SK-N-SH (cell line): ENCODE results near the gene RNMT. TPM values are rescaled to one million over a fixed set of nuclear protein-coding genes. Genes with fewer than 3 reads are reported as not detected.

Experiments used
- CTCF ChIA-PET: fragments of 300-600, 350-600 bp; formaldehyde crosslinking; extraction: SDS; loops from one replicate; lab custom pipeline; 2021; lab: Yijun Ruan, JAX
- POLR2A ChIA-PET: fragments of 350-600 bp; sonication (Branson Sonifier 250); formaldehyde crosslinking; extraction: SDS; loops from one replicate; lab custom pipeline; 2020; ENCODE audit warnings: antibody characterized with exemption, inconsistent platforms; lab: Yijun Ruan, JAX
- DNase-seq: peaks from one replicate; pipeline ENCODE4 v3.0.0; 2012
- H2AFZ ChIP-seq: fragments of 200-600 bp; sonication (generic); 2 replicates; pipeline ENCODE4 v1.8.1; 2016; ENCODE audit warnings: antibody characterized with exemption, mild to moderate bottlenecking, low read depth
- H3F3A ChIP-seq: fragments of 200-600 bp; sonication (generic); replicated peaks from 2 replicates; pipeline ENCODE3; 2016; ENCODE audit warnings: antibody characterized with exemption, mild to moderate bottlenecking; ENCODE audit not compliant: insufficient read depth
- H3K27ac ChIP-seq, 2 experiments: fragments of 200-500 bp in 1 of 2; fragments of 200-600 bp in 1 of 2; sonication (Bioruptor generic) in 1 of 2; sonication (generic), shearing (Covaris generic) in 1 of 2; 2 replicates each; pipeline versions ENCODE4 v1.5.1 to v1.6.1; 2014 to 2016; ENCODE audit warnings: low read depth in 2 of 2, inconsistent platforms in 1 of 2, low read length in 1 of 2, mild to moderate bottlenecking in 1 of 2, mixed read lengths in 1 of 2
- H3K27me3 ChIP-seq: fragments of 200-600 bp; sonication (generic), shearing (Covaris generic); 2 replicates; pipeline ENCODE4 v1.6.1; 2016; ENCODE audit warnings: mixed run types; ENCODE audit not compliant: insufficient read depth
- H3K36me3 ChIP-seq, 2 experiments: fragments of 200-500 bp in 1 of 2; fragments of 200-600 bp in 1 of 2; sonication (Bioruptor generic) in 1 of 2; sonication (generic) in 1 of 2; replicated peaks in 1 of 2; 2 replicates each; pipeline versions ENCODE3 to v1.5.1; 2014 to 2016; ENCODE audit warnings: low read length in 1 of 2, mild to moderate bottlenecking in 1 of 2; ENCODE audit not compliant: insufficient read depth in 2 of 2, control insufficient read depth in 1 of 2
- H3K4me1 ChIP-seq, 2 experiments: fragments of 200-500 bp in 1 of 2; fragments of 200-600 bp in 1 of 2; sonication (Bioruptor generic) in 1 of 2; sonication (generic), shearing (Covaris generic) in 1 of 2; 2 replicates each; pipeline versions ENCODE4 v1.5.1 to v1.6.1; 2014 to 2016; ENCODE audit warnings: low read depth in 1 of 2, low read length in 1 of 2, mixed run types in 1 of 2; ENCODE audit not compliant: insufficient read depth in 2 of 2, control insufficient read depth in 1 of 2
- H3K4me2 ChIP-seq: fragments of 200-600 bp; sonication (generic), shearing (Covaris generic); 2 replicates; pipeline ENCODE4 v1.6.1; 2017; ENCODE audit warnings: mixed run types
- H3K4me3 ChIP-seq, 2 experiments: fragments of 200-500 bp in 1 of 2; fragments of 200-600 bp in 1 of 2; sonication (Bioruptor generic) in 1 of 2; sonication (generic), shearing (Covaris generic) in 1 of 2; 2 replicates each; pipeline versions ENCODE4 v1.5.1 to v1.8.1; 2014 to 2016; ENCODE audit warnings: low read depth in 2 of 2, inconsistent platforms in 1 of 2, low read length in 1 of 2, mild to moderate bottlenecking in 1 of 2, mixed read lengths in 1 of 2, moderate library complexity in 1 of 2
- H3K79me2 ChIP-seq: fragments of 200-600 bp; sonication (generic); 2 replicates; pipeline ENCODE4 v1.8.1; 2017; ENCODE audit warnings: mild to moderate bottlenecking; ENCODE audit not compliant: insufficient read depth
- H3K9ac ChIP-seq: fragments of 200-600 bp; sonication (generic); 2 replicates; pipeline ENCODE4 v1.6.1; 2017; ENCODE audit warnings: mixed run types
- H3K9me2 ChIP-seq: fragments of 200-600 bp; sonication (generic); 2 replicates; pipeline ENCODE4 v1.6.1; 2017; ENCODE audit warnings: mixed run types
- H3K9me3 ChIP-seq: fragments of 200-600 bp; sonication (generic); 2 replicates; pipeline ENCODE4 v1.6.1; 2017; ENCODE audit warnings: mixed run types, mild to moderate bottlenecking, moderate library complexity
- H4K20me1 ChIP-seq: fragments of 200-600 bp; sonication (generic); 2 replicates; pipeline ENCODE4 v1.6.1; 2017; ENCODE audit warnings: mild to moderate bottlenecking, mixed run types; ENCODE audit not compliant: insufficient read depth
- CTCF ChIP-seq: fragments of 200-600 bp; sonication (generic); IDR thresholded peaks from 2 replicates; pipeline ENCODE4 v1.6.1; 2017; ENCODE audit warnings: antibody characterized with exemption, mild to moderate bottlenecking, moderate library complexity
- EP300 ChIP-seq, 2 experiments: IDR thresholded peaks; 2 replicates each; pipeline versions ENCODE4 v1.4.0 to v1.6.1; 2012; ENCODE audit warnings: borderline replicate concordance in 1 of 2, low read depth in 1 of 2, low read length in 1 of 2
- EZH2phosphoT487 ChIP-seq: fragments of 200-600 bp; sonication (generic); IDR thresholded peaks from 2 replicates; pipeline ENCODE4 v1.6.1; 2017; ENCODE audit warnings: low read depth, mixed run types, mild to moderate bottlenecking, antibody characterized with exemption, moderate library complexity, borderline replicate concordance
- FOXM1 ChIP-seq: IDR thresholded peaks from 2 replicates; pipeline ENCODE4 v1.4.0; 2012; ENCODE audit warnings: low read depth, mild to moderate bottlenecking
- GATA2 ChIP-seq: sonication (generic); formaldehyde crosslinking; IDR thresholded peaks from 2 replicates; pipeline ENCODE4 v1.5.0; 2020; ENCODE audit warnings: mild to moderate bottlenecking, missing genetic modification reagents
- JUND ChIP-seq: IDR thresholded peaks from 2 replicates; pipeline ENCODE4 v1.4.0; 2012
- NRF1 ChIP-seq: IDR thresholded peaks from 2 replicates; pipeline ENCODE4 v1.6.1; 2012; ENCODE audit warnings: low read depth, mild to moderate bottlenecking, low read length
- PBX3 ChIP-seq: IDR thresholded peaks from 2 replicates; pipeline ENCODE4; 2012
- POLR2AphosphoS5 ChIP-seq: IDR thresholded peaks from 2 replicates; pipeline ENCODE4 v1.6.1; 2012; ENCODE audit warnings: low read depth, low read length
- RCOR1 ChIP-seq: fragments of 150-350 bp; IDR thresholded peaks from 2 replicates; pipeline ENCODE4 v1.6.1; 2017; ENCODE audit warnings: antibody characterized with exemption, low read length
- RFX5 ChIP-seq: IDR thresholded peaks from 2 replicates; pipeline ENCODE4 v1.6.1; 2012; ENCODE audit warnings: mild to moderate bottlenecking, improper control_type of control experiment, low read length
- RXRA ChIP-seq: IDR thresholded peaks from 2 replicates; pipeline ENCODE4 v1.4.0; 2012; ENCODE audit warnings: low read depth, mild to moderate bottlenecking, borderline replicate concordance
- SMC3 ChIP-seq: IDR thresholded peaks from 2 replicates; pipeline ENCODE4 v1.6.1; 2012; ENCODE audit warnings: low read depth, low read length, improper control_type of control experiment
- TAF1 ChIP-seq: IDR thresholded peaks from 2 replicates; pipeline ENCODE4 v1.6.1; 2012; ENCODE audit warnings: low read depth, mild to moderate bottlenecking, low read length, moderate library complexity, borderline replicate concordance
- TCF12 ChIP-seq: IDR thresholded peaks from 2 replicates; pipeline ENCODE4 v1.4.0; 2012
- TEAD4 ChIP-seq: IDR thresholded peaks from 2 replicates; pipeline ENCODE4 v1.4.0; 2012; ENCODE audit warnings: mild to moderate bottlenecking, borderline replicate concordance; ENCODE audit not compliant: insufficient read depth
- USF1 ChIP-seq: IDR thresholded peaks from 2 replicates; pipeline ENCODE4 v1.4.0; 2012; ENCODE audit warnings: low read depth, borderline replicate concordance
- YY1 ChIP-seq: IDR thresholded peaks from 2 replicates; pipeline ENCODE4 v1.4.0; 2012; ENCODE audit warnings: low read depth, mild to moderate bottlenecking
- ZBTB33 ChIP-seq: IDR thresholded peaks from 2 replicates; pipeline ENCODE4 v1.4.0; 2012; ENCODE audit warnings: low read depth, borderline replicate concordance
- WGBS: methylation state at CpG from one replicate; pipeline ENCODE4 v1.1.6; 2017; ENCODE audit warnings: low lambda C conversion rate; 5-methylcytosine and 5-hydroxymethylcytosine counted together
- polyA plus RNA-seq, 3 experiments: library from polyadenylated mRNA; depleted of rRNA; stranded (reverse); fragments of >200 nt; gene quantifications; 2 replicates each; pipeline ENCODE4 v1.2.3, GENCODE V29; 2012

Gene RNMT
- polyA plus RNA-seq, 1 of the 3 experiments (the other 2 are of a cell fraction), result 12.7 TPM

- Histone ChIP-seq H3K9ac (no peak overlapping the region), H3K36me3 (peaks cover 58 to 83% of the 10 kb centered on the region in 2 experiments), H3F3A (no peaks in the 10 kb centered on the region), H3K79me2 (no peaks in the 10 kb centered on the region), H3K4me1 (no peaks in the 10 kb centered on the region), H2AFZ (no peak overlapping the region), H3K9me3 (no peaks in the 10 kb centered on the region), H3K4me2 (no peak overlapping the region), H3K4me3 (no peak overlapping the region), H4K20me1 (no peaks in the 10 kb centered on the region), H3K27ac (no peak overlapping the region), H3K27me3 (no peaks in the 10 kb centered on the region), H3K9me2 (no peaks in the 10 kb centered on the region)
- DNase-seq, result no peak
- ChIA-PET CTCF (no interaction called here), POLR2A (no interaction called here)
- TF ChIP-seq TEAD4, result no peak
- TF ChIP-seq TCF12, result no peak
- no peak for TF ChIP-seq RXRA
- TF ChIP-seq ZBTB33, result no peak
- TF ChIP-seq SMC3, result no peak
- TF ChIP-seq RFX5, result no peak
- no peak for TF ChIP-seq NRF1
- TF ChIP-seq POLR2AphosphoS5, result no peak
- no peak for TF ChIP-seq EP300 (IDR thresholded peaks at IDR 0.05; ENCODE audit: borderline replicate concordance in 1 of 2, low read depth in 1 of 2, low read length in 1 of 2)
- TF ChIP-seq FOXM1, result no peak
- no peak for TF ChIP-seq USF1
- TF ChIP-seq RCOR1, result no peak
- no peak for TF ChIP-seq JUND
- no peak for TF ChIP-seq EZH2phosphoT487
Measured at GRCh38 chr18:13756671-13757070, 30.2 kb downstream of the RNMT start.

- H3K9me3 ChIP-seq, result no peaks in the 10 kb centered on the region
- 96% methylated on average over 1 of the region's 1 CpG for WGBS
- H3K79me2 ChIP-seq, result no peaks in the 10 kb centered on the region
- peaks cover 41 to 78% of the 10 kb centered on the region in 2 experiments for H3K36me3 ChIP-seq
- no peaks in the 10 kb centered on the region for H3K9me2 ChIP-seq
- H3K4me1 ChIP-seq, result no peaks in the 10 kb centered on the region
- DNase-seq, result no peak
- H2AFZ ChIP-seq, result no peak overlapping the region
- POLR2A ChIA-PET, result no interaction called here
- CTCF ChIA-PET, result interaction anchor here (0.7 kb wide), 1 partner anchor 122 kb away, joined by 3 read pairs; no protein-coding TSS in a partner anchor
- H3K4me2 ChIP-seq, result no peak overlapping the region
- H4K20me1 ChIP-seq, result no peaks in the 10 kb centered on the region
- no peaks in the 10 kb centered on the region for H3K27me3 ChIP-seq
- no peak overlapping the region for H3K27ac ChIP-seq
- no peaks in the 10 kb centered on the region for H3F3A ChIP-seq
- no peak overlapping the region for H3K9ac ChIP-seq
- no peak overlapping the region for H3K4me3 ChIP-seq
- no peak for TF ChIP-seq PBX3
- TF ChIP-seq JUND, result no peak
- no peak for TF ChIP-seq ZBTB33
- TF ChIP-seq CTCF, result no peak
- no peak for TF ChIP-seq GATA2 (CRISPR knock-in tag)
- no peak for TF ChIP-seq TAF1
- TF ChIP-seq YY1, result no peak
- no peak for TF ChIP-seq USF1
Measured at GRCh38 chr18:13758622-13759021, 32.1 kb downstream of the RNMT start.
